H1 (cell line): ENCODE measurements around the gene FRAT2. TPM values are rescaled to one million over a fixed set of nuclear protein-coding genes. Genes with fewer than 3 reads are reported as not detected.

Experiments
- CTCF ChIA-PET: fragments of 300-600 bp; sonication (Branson Sonifier 250); formaldehyde crosslinking; loops from one replicate; lab custom pipeline; 2021; ENCODE audit not compliant: partially characterized antibody; lab: Charles Lee
- POLR2A ChIA-PET: fragments of 300-600 bp; sonication (Branson Sonifier 250); formaldehyde crosslinking; loops from one replicate; lab custom pipeline; 2021; ENCODE audit warnings: inconsistent platforms; ENCODE audit not compliant: partially characterized antibody; lab: Charles Lee
- DNase-seq, 2 experiments: peaks; one replicate each; pipeline versions ENCODE4 v3.0.0 to v3.0.0-alpha.2; 2010 to 2022; ENCODE audit warnings: low spot score in 2 of 2, low read depth in 1 of 2, mixed read lengths in 1 of 2
- FAIRE-seq: peaks from 2 replicates; lab custom pipeline; 2011; peaks lifted over from hg19 to GRCh38; lab: Jason Lieb, UNC
- H2AFZ ChIP-seq: 2 replicates; pipeline ENCODE4 v1.8.1; 2012; ENCODE audit warnings: low read length, inconsistent platforms
- H2AK5ac ChIP-seq: 2 replicates; pipeline ENCODE4 v1.6.1; 2013; ENCODE audit warnings: low read depth, low read length
- H2BK120ac ChIP-seq: replicated peaks from 2 replicates; pipeline ENCODE3; 2013; ENCODE audit warnings: low read depth, low read length, inconsistent platforms
- H2BK12ac ChIP-seq: 2 replicates; pipeline ENCODE4 v1.6.1; 2013; ENCODE audit warnings: low read depth, low read length
- H2BK15ac ChIP-seq: 2 replicates; pipeline ENCODE4 v1.6.1; 2013; ENCODE audit warnings: low read length
- H2BK20ac ChIP-seq: 2 replicates; pipeline ENCODE4 v1.6.1; 2013; ENCODE audit warnings: low read length
- H2BK5ac ChIP-seq: 2 replicates; pipeline ENCODE4 v1.6.1; 2013; ENCODE audit warnings: low read depth, low read length
- H3K14ac ChIP-seq: 2 replicates; pipeline ENCODE4 v1.6.1; 2013; ENCODE audit warnings: inconsistent platforms; ENCODE audit not compliant: insufficient read length
- H3K18ac ChIP-seq: 2 replicates; pipeline ENCODE4 v1.6.1; 2013; ENCODE audit warnings: low read length; ENCODE audit errors: extremely low read depth
- H3K23ac ChIP-seq: 2 replicates; pipeline ENCODE4 v1.6.1; 2013; ENCODE audit warnings: inconsistent platforms; ENCODE audit not compliant: insufficient read length
- H3K23me2 ChIP-seq: 2 replicates; pipeline ENCODE4 v1.6.1; 2013; ENCODE audit warnings: low read depth, low read length
- H3K27ac ChIP-seq: 2 replicates; pipeline ENCODE4 v1.6.1; 2011; ENCODE audit warnings: low read depth, low read length, inconsistent platforms
- H3K27me3 ChIP-seq, 4 experiments: replicated peaks in 1 of 4; 1 replicate in 1 of 4; 2 replicates in 3 of 4; pipeline versions ENCODE4 v1.6.1 to v1.8.1; 2011 to 2013; ENCODE audit warnings: low read length in 3 of 4, mild to moderate bottlenecking in 3 of 4, inconsistent platforms in 2 of 4, mixed read lengths in 2 of 4, moderate library complexity in 1 of 4; ENCODE audit not compliant: control insufficient read depth in 3 of 4, insufficient read depth in 3 of 4; ENCODE audit errors: extremely low read depth in 1 of 4
- H3K36me3 ChIP-seq, 4 experiments: 2 replicates each; pipeline versions ENCODE4 v1.6.1 to v1.8.1; 2011 to 2013; ENCODE audit warnings: mild to moderate bottlenecking in 4 of 4, low read length in 3 of 4, moderate library complexity in 2 of 4, control low read depth in 1 of 4, inconsistent platforms in 1 of 4; ENCODE audit not compliant: insufficient read depth in 4 of 4, control insufficient read depth in 2 of 4
- H3K4ac ChIP-seq: replicated peaks from 2 replicates; pipeline ENCODE3; 2013; ENCODE audit warnings: low read length, low read depth, mixed read lengths, inconsistent platforms; ENCODE audit not compliant: insufficient read length
- H3K4me1 ChIP-seq, 4 experiments: replicated peaks in 1 of 4; 1 replicate in 1 of 4; 2 replicates in 3 of 4; pipeline versions ENCODE4 v1.6.1 to v1.8.1; 2011 to 2013; ENCODE audit warnings: low read length in 3 of 4, inconsistent platforms in 2 of 4, mixed read lengths in 1 of 4; ENCODE audit not compliant: insufficient read depth in 4 of 4, control insufficient read depth in 3 of 4
- H3K4me2 ChIP-seq, 2 experiments: 2 replicates each; pipeline versions ENCODE4 v1.6.1 to v1.8.1; 2011 to 2013; ENCODE audit warnings: low read depth in 2 of 2, low read length in 2 of 2, control low read depth in 1 of 2, inconsistent platforms in 1 of 2, mild to moderate bottlenecking in 1 of 2; ENCODE audit not compliant: insufficient read depth in 1 of 2
- H3K4me3 ChIP-seq, 4 experiments: fragments of 200-600, 300-600 bp in 1 of 4; sonication (generic), shearing (Covaris generic), sonication (Bioruptor Twin) in 1 of 4; 2 replicates each; pipeline versions ENCODE4 v1.5.1 to v1.8.1; 2011 to 2016; ENCODE audit warnings: low read length in 4 of 4, low read depth in 3 of 4, control low read depth in 2 of 4, inconsistent platforms in 2 of 4, mild to moderate bottlenecking in 2 of 4, mixed read lengths in 1 of 4, moderate library complexity in 1 of 4; ENCODE audit not compliant: insufficient read depth in 2 of 4; ENCODE audit errors: extremely low read depth in 1 of 4
- H3K56ac ChIP-seq: replicated peaks from 2 replicates; pipeline ENCODE3; 2013; ENCODE audit warnings: low read depth, mild to moderate bottlenecking, mixed read lengths, low read length, inconsistent platforms; ENCODE audit not compliant: insufficient read length
- H3K79me1 ChIP-seq: 2 replicates; pipeline ENCODE4 v1.6.1; 2013; ENCODE audit warnings: low read depth, low read length, control low read depth
- H3K79me2 ChIP-seq, 2 experiments: 2 replicates each; pipeline versions ENCODE4 v1.6.1 to v1.8.1; 2012 to 2013; ENCODE audit warnings: low read length in 2 of 2, mild to moderate bottlenecking in 2 of 2, inconsistent platforms in 1 of 2; ENCODE audit not compliant: insufficient read depth in 2 of 2, control insufficient read depth in 1 of 2
- H3K9ac ChIP-seq, 4 experiments: replicated peaks in 1 of 4; 1 replicate in 1 of 4; 2 replicates in 3 of 4; pipeline versions ENCODE4 v1.6.1 to v1.8.1; 2011 to 2013; ENCODE audit warnings: low read depth in 3 of 4, low read length in 3 of 4, control low read depth in 2 of 4, mild to moderate bottlenecking in 2 of 4, moderate library complexity in 2 of 4, inconsistent platforms in 1 of 4; ENCODE audit errors: extremely low read depth in 1 of 4
- H3K9me3 ChIP-seq, 2 experiments: 2 replicates each; pipeline versions ENCODE4 v1.6.1 to v1.8.1; 2012 to 2013; ENCODE audit warnings: mild to moderate bottlenecking in 2 of 2, moderate library complexity in 2 of 2, control low read depth in 1 of 2, inconsistent platforms in 1 of 2, low read depth in 1 of 2, low read length in 1 of 2, mixed read lengths in 1 of 2; ENCODE audit not compliant: insufficient read depth in 2 of 2
- H4K20me1 ChIP-seq, 2 experiments: replicated peaks in 1 of 2; 2 replicates each; pipeline versions ENCODE3 to v1.8.1; 2011 to 2013; ENCODE audit warnings: inconsistent platforms in 2 of 2, low read length in 2 of 2, mild to moderate bottlenecking in 1 of 2; ENCODE audit not compliant: insufficient read depth in 2 of 2, control insufficient read depth in 1 of 2
- H4K5ac ChIP-seq: 2 replicates; pipeline ENCODE4 v1.6.1; 2013; ENCODE audit warnings: low read length, low read depth, mixed read lengths, inconsistent platforms; ENCODE audit not compliant: insufficient read length
- H4K8ac ChIP-seq: 2 replicates; pipeline ENCODE4 v1.8.0; 2013; ENCODE audit warnings: mild to moderate bottlenecking, moderate library complexity, low read length, inconsistent platforms; ENCODE audit not compliant: insufficient read depth; ENCODE audit errors: extremely low read depth
- H4K91ac ChIP-seq: replicated peaks from 2 replicates; pipeline ENCODE3; 2013; ENCODE audit warnings: low read length, mixed read lengths, inconsistent platforms; ENCODE audit not compliant: insufficient read length
- E2F6 ChIP-seq: IDR thresholded peaks from 2 replicates; pipeline ENCODE4 v1.6.1; 2012; ENCODE audit warnings: inconsistent platforms
- NRF1 ChIP-seq: IDR thresholded peaks from 2 replicates; pipeline ENCODE4 v1.6.1; 2011; ENCODE audit warnings: mild to moderate bottlenecking, low read depth, low read length, improper control_type of control experiment
- TCF12 ChIP-seq: IDR thresholded peaks from 2 replicates; pipeline ENCODE4 v1.6.1; 2011; ENCODE audit warnings: low read depth, mild to moderate bottlenecking, low read length
- YY1 ChIP-seq: IDR thresholded peaks from 2 replicates; pipeline ENCODE4 v1.6.1; 2011; ENCODE audit warnings: low read depth, mild to moderate bottlenecking, low read length
- WGBS, 2 experiments: shearing (Covaris generic) in 1 of 2; methylation state at CpG; one replicate each; pipeline versions ENCODE4 v1.1.6 to v1.1.7; 2013 to 2015; ENCODE audit warnings: low lambda C conversion rate in 2 of 2, mixed read lengths in 2 of 2, inconsistent platforms in 1 of 2, low coverage in 1 of 2, missing lambda C conversion rate in 1 of 2; ENCODE audit not compliant: insufficient replicate concordance in 2 of 2, insufficient coverage in 1 of 2, insufficient read length in 1 of 2; ENCODE audit errors: extremely low coverage in 1 of 2, missing lambda C conversion rate in 1 of 2; 5-methylcytosine and 5-hydroxymethylcytosine counted together
- polyA plus RNA-seq, 7 experiments: library from polyadenylated mRNA; depleted of rRNA in 3 of 7; stranded (reverse) in 5 of 7; unstranded in 2 of 7; fragments of >200 nt in 5 of 7; fragments of 200-250 nt in 2 of 7; gene quantifications; 1 replicate in 5 of 7; 2 replicates in 1 of 7; 4 replicates in 1 of 7; pipeline versions ENCODE4 v1.2.1 to v1.2.3, GENCODE V29; 2011 to 2013; ENCODE audit warnings: missing spikeins in 2 of 7, mixed read lengths in 2 of 7
- total RNA-seq: library from RNA; stranded (reverse); fragmentation: NEBNext Ultra II Directional; extraction: Animal tissue kit (Norgen Biotek cat#: 25700); gene quantifications from 2 replicates; pipeline ENCODE4 v1.2.1, GENCODE V29; 2021

The FRAT2 gene
- total and polyA plus RNA-seq, 2 of the 8 experiments (the other 6 are each of a cell fraction or from before 2014, with no cell fraction given) = 47.4 to 83.0 TPM

DNA sequence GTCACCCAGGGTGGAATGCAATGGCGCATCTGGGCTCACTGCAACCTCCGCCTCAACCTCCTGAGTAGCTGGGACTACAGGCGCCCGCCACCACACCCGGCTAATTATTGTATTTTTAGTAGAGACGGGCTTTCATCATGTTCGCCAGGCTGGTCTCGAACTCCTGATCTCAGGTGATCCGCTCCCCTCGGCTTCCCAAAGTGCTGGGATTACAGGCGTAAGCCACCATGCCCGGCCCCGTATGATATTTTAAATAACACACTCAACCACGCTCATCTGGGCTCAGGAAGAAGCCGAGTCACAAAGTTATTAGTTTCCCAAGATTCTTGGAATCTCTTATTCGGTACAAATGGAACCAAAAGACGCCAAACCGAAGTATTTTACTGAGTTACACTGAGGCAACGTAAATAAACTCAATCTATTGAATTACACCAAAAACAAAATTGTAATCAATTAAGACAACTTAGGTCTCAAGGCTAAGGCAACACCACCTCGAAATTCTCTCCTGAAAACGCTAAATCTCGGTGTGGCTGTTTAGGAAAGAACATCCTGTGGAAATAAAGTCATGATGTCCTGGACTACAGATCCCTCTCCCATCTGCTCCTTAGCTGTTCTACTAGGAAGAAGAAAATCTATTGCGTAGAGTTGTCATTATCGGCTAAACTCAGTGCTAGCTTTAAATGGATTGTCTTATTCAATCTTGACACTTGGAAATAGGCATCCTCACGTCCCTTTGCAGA is 43.0 kb downstream of the FRAT2 start:
- no peaks in the 10 kb centered on the region; the same call in 1 of the 2 replicates for H3K79me1 ChIP-seq
- peak overlapping the region; percentile 70 to 90 (median 88) for H3K9ac ChIP-seq
- FAIRE-seq = no peak
- peaks cover 0 to 23% of the 10 kb centered on the region in 2 experiments; a peak in 2 of 4 replicates for H3K79me2 ChIP-seq
- peaks cover 4% of the 10 kb centered on the region for H3K23me2 ChIP-seq
- H2BK12ac ChIP-seq = peak overlapping the region; percentile 11; the same call in 1 of the 2 replicates
- no peak overlapping the region for H2BK20ac ChIP-seq
- 0 out of 2 replicates have a peak overlapping the region, but pooled peaks have one; percentile 31 for H2BK15ac ChIP-seq
- peak overlapping the region; percentile 93 for H3K27ac ChIP-seq
- DNase-seq = no peak
- H3K23ac ChIP-seq = no peak overlapping the region
- H4K8ac ChIP-seq = no peak overlapping the region
- no peaks in the 10 kb centered on the region for H3K9me3 ChIP-seq
- 72% methylated on average over 25 of the region's 25 CpGs; no CpG with 5 or more reads in 1 of the 2 experiments for whole genome bisulfite sequencing, 2 experiments
- peak overlapping the region; percentile 86; the same call in 1 of the 2 replicates for H3K18ac ChIP-seq
- TF ChIP-seq TCF12 = no peak
- TF ChIP-seq E2F6 = no peak
- TF ChIP-seq YY1 = no peak
- TF ChIP-seq NRF1 = no peak
- TF ChIP-seq, all 59 proteins: peak for 0
- peaks cover 0 to 4% (median under 1%) of the 10 kb centered on the region in 4 experiments; a peak in 3 of 7 replicates for H3K4me1 ChIP-seq
- peak overlapping the region; percentile 92; the same call in 1 of the 2 replicates for H2BK5ac ChIP-seq
- H3K36me3 ChIP-seq = peaks cover 0 to 5% (median under 1%) of the 10 kb centered on the region in 4 experiments; a peak in 2 of 8 replicates
- no peak overlapping the region for H3K14ac ChIP-seq
- no peak overlapping the region for H2BK120ac ChIP-seq
- H3K4me3 ChIP-seq = peak overlapping the region; percentile 64 to 89 (median 84)
- no peak overlapping the region for H4K91ac ChIP-seq
- no peak overlapping the region for H3K4ac ChIP-seq
- H4K20me1 ChIP-seq = no peaks in the 10 kb centered on the region
- CTCF ChIA-PET = interaction anchor here (1.1 to 3.6 kb wide), 7 partner anchors 9 to 65 kb away, joined by 3 to 17 read pairs (median 3); no protein-coding TSS in a partner anchor
- POLR2A ChIA-PET = interaction anchor here (0.5 to 3.4 kb wide), 11 partner anchors 13 to 136 kb away, joined by 3 to 32 read pairs (median 4); partner anchors contain the start of genes FRAT1, FRAT2 and RRP12
- no peak overlapping the region for H3K56ac ChIP-seq
- H3K4me2 ChIP-seq = peak overlapping the region; percentile 48 to 82
- H2AK5ac ChIP-seq = no peak overlapping the region; the same call in 1 of the 2 replicates
- peak overlapping the region; percentile 44; the same call in 1 of the 2 replicates for H2AFZ ChIP-seq
- no peaks in the 10 kb centered on the region for H3K27me3 ChIP-seq
- no peak overlapping the region for H4K5ac ChIP-seq
